ENCODE data around the gene KSR1.
"Not testable (repeated sequence)": the region's sequence is repeated elsewhere in the genome, so short reads cannot be mapped to it uniquely, and the experiment has no call there.

The KSR1 gene

GRCh38 chr17:27428781-27429505, 27.3 kb upstream of the KSR1 start:
- Histone ChIP-seq H3K36me3 (ENCODE audit: insufficient read depth, low read length) (no peaks in the 10 kb centered on the region), H3K9me3 (replicated peaks; ENCODE audit: low read length) (no peaks in the 10 kb centered on the region), H3K9ac (ENCODE audit: low read depth, low read length) (no peak overlapping the region), H3K27me3 (ENCODE audit: control insufficient read depth, insufficient read depth, low read length) (peaks cover 11% of the 10 kb centered on the region), H3K4me1 (ENCODE audit: control insufficient read depth, insufficient read depth, low read length) (no peaks in the 10 kb centered on the region), H3K4me3 (ENCODE audit: low read length) (no peak overlapping the region), H3K4me2 (ENCODE audit: low read length) (no peak overlapping the region)

- Histone ChIP-seq H3K4me1 (ENCODE audit: control insufficient read depth, insufficient read depth, low read length) (no peaks in the 10 kb centered on the region), H3K9ac (ENCODE audit: low read depth, low read length) (no peak overlapping the region), H3K9me3 (replicated peaks; ENCODE audit: low read length) (no peaks in the 10 kb centered on the region), H3K4me3 (ENCODE audit: low read length) (no peak overlapping the region), H3K36me3 (ENCODE audit: insufficient read depth, low read length) (no peaks in the 10 kb centered on the region), H3K4me2 (ENCODE audit: low read length) (no peak overlapping the region), H3K27me3 (ENCODE audit: control insufficient read depth, insufficient read depth, low read length) (peaks cover 16% of the 10 kb centered on the region)
These were observed 26.4 kb upstream of the KSR1 start for GRCh38 chr17:27429666-27430382.

- Histone ChIP-seq H3K9ac (ENCODE audit: low read depth, low read length) (no peak overlapping the region), H3K9me3 (replicated peaks; ENCODE audit: low read length) (no peaks in the 10 kb centered on the region), H3K4me2 (ENCODE audit: low read length) (no peak overlapping the region), H3K4me1 (ENCODE audit: control insufficient read depth, insufficient read depth, low read length) (no peaks in the 10 kb centered on the region), H3K27me3 (ENCODE audit: control insufficient read depth, insufficient read depth, low read length) (peaks cover 18% of the 10 kb centered on the region), H3K4me3 (ENCODE audit: low read length) (no peak overlapping the region), H3K36me3 (ENCODE audit: insufficient read depth, low read length) (no peaks in the 10 kb centered on the region)
These were observed 25.8 kb upstream of the KSR1 start for GRCh38 chr17:27430383-27430840.

- no peaks in the 10 kb centered on the region for H3K36me3 ChIP-seq (ENCODE audit: insufficient read depth, low read length)
- H3K27me3 ChIP-seq (ENCODE audit: control insufficient read depth, insufficient read depth, low read length): peaks cover 18% of the 10 kb centered on the region
- H3K4me1 ChIP-seq (ENCODE audit: control insufficient read depth, insufficient read depth, low read length): no peaks in the 10 kb centered on the region
- no peak overlapping the region for H3K4me3 ChIP-seq (ENCODE audit: low read length)
- no peaks in the 10 kb centered on the region for H3K9me3 ChIP-seq (replicated peaks; ENCODE audit: low read length)
- no peak overlapping the region for H3K9ac ChIP-seq (ENCODE audit: low read depth, low read length)
- no peak overlapping the region for H3K4me2 ChIP-seq (ENCODE audit: low read length)
These were observed 25.3 kb upstream of the KSR1 start for GRCh38 chr17:27430882-27431491.

GRCh38 chr17:27433521-27433920, 22.7 kb upstream of the KSR1 start:
- Histone ChIP-seq H3K9me3 (replicated peaks; ENCODE audit: low read length) (no peaks in the 10 kb centered on the region), H3K4me1 (ENCODE audit: control insufficient read depth, insufficient read depth, low read length) (no peaks in the 10 kb centered on the region), H3K27me3 (ENCODE audit: control insufficient read depth, insufficient read depth, low read length) (peaks cover 25% of the 10 kb centered on the region), H3K4me2 (ENCODE audit: low read length) (no peak overlapping the region), H3K36me3 (ENCODE audit: insufficient read depth, low read length) (no peaks in the 10 kb centered on the region), H3K4me3 (ENCODE audit: low read length) (no peak overlapping the region), H3K9ac (ENCODE audit: low read depth, low read length) (no peak overlapping the region)

- H3K4me3 ChIP-seq (ENCODE audit: low read length); H3K4me1 ChIP-seq (ENCODE audit: control insufficient read depth, insufficient read depth, low read length); H3K36me3 ChIP-seq (ENCODE audit: insufficient read depth, low read length); H3K4me2 ChIP-seq (ENCODE audit: low read length); H3K9me3 ChIP-seq (replicated peaks; ENCODE audit: low read length); H3K9ac ChIP-seq (ENCODE audit: low read depth, low read length): not testable (repeated sequence)
- H3K27me3 ChIP-seq (ENCODE audit: control insufficient read depth, insufficient read depth, low read length): peaks cover 33% of the 10 kb centered on the region
These were observed 20.7 kb upstream of the KSR1 start for GRCh38 chr17:27435431-27436070.

GRCh38 chr17:27438348-27438998, 17.8 kb upstream of the KSR1 start:
- H3K4me3 ChIP-seq (ENCODE audit: low read length): no peak overlapping the region
- no peak overlapping the region for H3K4me2 ChIP-seq (ENCODE audit: low read length)

GRCh38 chr17:27439342-27439741, 16.9 kb upstream of the KSR1 start:
- Histone ChIP-seq H3K9me3 (replicated peaks; ENCODE audit: low read length) (no peaks in the 10 kb centered on the region), H3K4me3 (ENCODE audit: low read length) (no peak overlapping the region), H3K27me3 (ENCODE audit: control insufficient read depth, insufficient read depth, low read length) (peaks cover 41% of the 10 kb centered on the region), H3K4me2 (ENCODE audit: low read length) (no peak overlapping the region), H3K4me1 (ENCODE audit: control insufficient read depth, insufficient read depth, low read length) (no peaks in the 10 kb centered on the region), H3K36me3 (ENCODE audit: insufficient read depth, low read length) (no peaks in the 10 kb centered on the region), H3K9ac (ENCODE audit: low read depth, low read length) (no peak overlapping the region)

More at GRCh38 chr17:27438348-27438998, 17.8 kb upstream of the KSR1 start:
- H3K27me3 ChIP-seq (ENCODE audit: control insufficient read depth, insufficient read depth, low read length): peaks cover 37% of the 10 kb centered on the region
- no peaks in the 10 kb centered on the region for H3K36me3 ChIP-seq (ENCODE audit: insufficient read depth, low read length)
- H3K4me1 ChIP-seq (ENCODE audit: control insufficient read depth, insufficient read depth, low read length): no peaks in the 10 kb centered on the region
- H3K9me3 ChIP-seq (replicated peaks; ENCODE audit: low read length): no peaks in the 10 kb centered on the region
- no peak overlapping the region for H3K9ac ChIP-seq (ENCODE audit: low read depth, low read length)

- H3K27me3 ChIP-seq (ENCODE audit: control insufficient read depth, insufficient read depth, low read length): peaks cover 36% of the 10 kb centered on the region
- peaks cover 18% of the 10 kb centered on the region for H3K4me1 ChIP-seq (ENCODE audit: control insufficient read depth, insufficient read depth, low read length)
- no peak overlapping the region for H3K4me2 ChIP-seq (ENCODE audit: low read length)
- no peak overlapping the region for H3K9ac ChIP-seq (ENCODE audit: low read depth, low read length)
- no peaks in the 10 kb centered on the region for H3K36me3 ChIP-seq (ENCODE audit: insufficient read depth, low read length)
- no peak overlapping the region for H3K4me3 ChIP-seq (ENCODE audit: low read length)
- H3K9me3 ChIP-seq (replicated peaks; ENCODE audit: low read length): no peaks in the 10 kb centered on the region
These were observed 13.5 kb upstream of the KSR1 start for GRCh38 chr17:27442702-27443101.

- Histone ChIP-seq H3K9me3 (replicated peaks; ENCODE audit: low read length) (no peaks in the 10 kb centered on the region), H3K4me3 (ENCODE audit: low read length) (no peak overlapping the region), H3K4me2 (ENCODE audit: low read length) (no peak overlapping the region), H3K36me3 (ENCODE audit: insufficient read depth, low read length) (no peaks in the 10 kb centered on the region), H3K27me3 (ENCODE audit: control insufficient read depth, insufficient read depth, low read length) (peaks cover 33% of the 10 kb centered on the region), H3K4me1 (ENCODE audit: control insufficient read depth, insufficient read depth, low read length) (peaks cover 19% of the 10 kb centered on the region), H3K9ac (ENCODE audit: low read depth, low read length) (no peak overlapping the region)
These were observed 12.8 kb upstream of the KSR1 start for GRCh38 chr17:27443491-27443890.

GRCh38 chr17:27445971-27446370, 10.3 kb upstream of the KSR1 start:
- peak overlapping the region; percentile 24 for H3K4me2 ChIP-seq (ENCODE audit: low read length)
- peaks cover 48% of the 10 kb centered on the region for H3K27me3 ChIP-seq (ENCODE audit: control insufficient read depth, insufficient read depth, low read length)
- H3K36me3 ChIP-seq (ENCODE audit: insufficient read depth, low read length): no peaks in the 10 kb centered on the region
- H3K9ac ChIP-seq (ENCODE audit: low read depth, low read length): no peak overlapping the region
- H3K4me3 ChIP-seq (ENCODE audit: low read length): no peak overlapping the region
- H3K9me3 ChIP-seq (replicated peaks; ENCODE audit: low read length): no peaks in the 10 kb centered on the region
- H3K4me1 ChIP-seq (ENCODE audit: control insufficient read depth, insufficient read depth, low read length): peaks cover 19% of the 10 kb centered on the region
